ENCODE results near the gene ZNF280A.
A peak's percentile ranks its signal among the peaks of the same experiment; 100 is the strongest.
"Not testable (repeated sequence)": the region's sequence is repeated elsewhere in the genome, so short reads cannot be mapped to it uniquely, and the experiment has no call there.

ZNF280A gene

DNA sequence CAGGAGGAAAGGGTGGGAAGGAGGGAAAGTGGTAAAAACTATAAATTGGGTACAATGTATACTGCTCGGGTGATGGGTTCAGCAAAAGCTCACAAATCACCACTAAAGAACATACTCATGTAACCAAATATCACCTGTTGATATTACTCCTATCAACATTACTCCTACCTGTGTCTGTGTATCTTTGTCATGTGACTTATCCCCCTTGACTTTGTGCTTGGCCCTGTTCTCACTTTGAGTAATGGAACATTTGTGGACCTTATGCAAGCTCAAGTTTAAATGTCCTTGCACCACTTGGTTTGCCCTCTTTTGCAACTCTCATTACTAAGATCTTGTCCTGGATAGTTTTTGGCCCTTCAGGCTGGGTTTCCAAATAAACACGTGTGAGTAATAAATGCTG is 50.5 kb downstream of the ZNF280A start:
- no peak for DNase-seq (ENCODE audit: low read depth in 1 of 2, low spot score in 1 of 2)

GRCh38 chr22:22468794-22469469 is 51.1 kb downstream of the ZNF280A start:
- DNase-seq (ENCODE audit: low read depth in 1 of 2, low spot score in 1 of 2): not testable (repeated sequence)

GRCh38 chr22:22467112-22467511 is 53.0 kb downstream of the ZNF280A start:
- no peak for DNase-seq (ENCODE audit: low read depth in 1 of 2, low spot score in 1 of 2)

GRCh38 chr22:22465782-22466181 is 54.3 kb downstream of the ZNF280A start:
- no peak for DNase-seq (ENCODE audit: low read depth in 1 of 2, low spot score in 1 of 2)

DNA sequence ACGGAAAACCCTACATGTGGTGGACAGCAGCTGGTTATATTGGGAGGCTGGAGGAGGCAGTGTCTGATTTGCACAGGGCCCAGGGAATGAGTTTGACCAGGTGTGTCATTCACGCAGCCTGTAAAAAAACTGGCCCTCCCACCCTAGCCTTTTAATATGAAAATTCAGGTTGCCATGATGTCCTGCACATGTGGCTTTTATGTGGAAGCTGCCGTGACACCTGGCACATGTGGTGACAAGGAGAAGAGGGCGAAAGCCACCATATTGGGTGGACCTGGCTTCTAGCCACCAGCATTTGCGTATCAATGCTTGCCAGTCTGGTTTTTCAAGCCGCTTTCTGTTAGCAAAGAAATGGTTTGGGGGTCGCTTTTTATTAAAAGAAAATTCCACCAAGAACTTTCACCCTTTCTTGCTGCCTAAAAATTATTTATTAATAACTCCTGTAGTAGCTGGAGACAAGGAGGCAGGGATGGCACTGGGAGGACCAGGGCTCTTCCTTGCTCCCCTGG is 54.9 kb downstream of the ZNF280A start:
- no peak for DNase-seq (ENCODE audit: low read depth in 1 of 2, low spot score in 1 of 2)

DNA sequence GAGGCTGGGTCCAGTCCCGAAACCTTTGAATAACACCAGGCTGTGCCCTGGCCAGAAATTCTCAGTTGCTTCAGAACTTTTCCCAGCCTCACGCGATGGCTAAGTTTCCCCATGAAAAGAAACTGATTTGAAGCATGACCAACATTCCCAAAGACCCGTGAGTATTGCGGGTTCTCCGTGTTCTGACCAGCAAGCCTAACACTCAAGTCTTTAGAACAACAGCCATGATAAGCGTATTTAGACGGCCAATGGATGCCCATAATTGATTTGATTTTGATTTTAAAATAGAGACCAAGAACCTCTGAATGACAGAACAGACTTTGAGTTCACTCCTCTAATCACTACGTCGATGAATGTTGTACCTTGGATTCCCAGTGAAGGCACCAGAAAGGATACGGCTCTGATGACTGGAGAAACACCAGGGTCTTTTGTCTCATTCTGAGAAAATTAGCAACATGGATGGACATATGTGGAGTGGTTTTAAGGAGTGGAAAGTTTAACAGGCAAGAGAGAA is 55.5 kb downstream of the ZNF280A start:
- DNase-seq (ENCODE audit: low read depth in 1 of 2, low spot score in 1 of 2): no peak

DNA sequence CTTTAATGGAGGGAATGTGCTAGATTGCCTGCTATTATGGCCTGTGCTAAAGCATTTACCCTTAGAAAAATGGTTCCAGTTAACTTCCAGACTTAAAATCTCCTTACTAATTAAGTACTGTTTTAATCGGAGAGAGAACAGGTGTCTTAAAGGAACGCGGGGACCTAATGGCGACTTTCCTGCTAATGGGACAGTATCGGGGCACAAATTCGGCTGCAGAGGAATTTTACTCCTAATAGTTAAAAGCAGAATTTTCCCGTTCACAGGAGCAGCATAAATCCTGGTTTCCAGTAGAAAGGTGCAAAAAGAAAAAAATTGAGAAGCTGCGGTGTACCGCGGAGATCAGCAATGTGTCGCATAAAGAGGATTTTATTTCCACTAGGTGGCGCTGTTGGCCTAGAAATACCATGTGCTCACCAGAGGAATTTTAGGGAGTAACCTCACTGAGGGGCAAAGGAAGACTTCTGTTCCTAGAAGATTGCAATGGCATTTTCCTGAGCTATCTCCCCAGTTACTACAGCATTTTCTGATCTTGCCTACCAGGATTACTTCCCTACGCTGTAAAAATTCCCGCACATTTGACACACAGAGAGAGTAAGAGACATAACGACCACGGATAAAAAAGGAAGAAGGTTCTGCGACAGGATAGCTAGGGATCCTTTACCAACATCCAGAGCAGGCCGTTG is 56.1 kb downstream of the ZNF280A start:
- peak; percentile 5 to 20 for DNase-seq (ENCODE audit: low read depth in 1 of 2, low spot score in 1 of 2)
